Activated CD8-positive, alpha-beta memory T cell treated with anti-CD3 and anti-CD28 coated beads for 36 hours (primary cell): ENCODE results near the gene THRB. TPM values are rescaled to one million over a fixed set of nuclear protein-coding genes. Genes with fewer than 3 reads are reported as not detected.

ENCODE experiments used
- CTCF ChIA-PET: fragments of 350-600 bp; sonication (Branson Sonifier 250); formaldehyde crosslinking; loops from one replicate; lab custom pipeline; 2021; ENCODE audit warnings: antibody characterized with exemption; lab: Charles Lee
- POLR2A ChIA-PET: fragments of 350-600 bp; sonication (Branson Sonifier 250); formaldehyde crosslinking; loops from one replicate; lab custom pipeline; 2021; ENCODE audit warnings: antibody characterized with exemption; lab: Charles Lee
- total RNA-seq, 2 experiments: library from RNA; stranded (reverse); gene quantifications; one replicate each; pipeline ENCODE4 v1.2.3, GENCODE V29; 2021

THRB gene
- total RNA-seq, 2 experiments from 2014 or later: not detected

DNA sequence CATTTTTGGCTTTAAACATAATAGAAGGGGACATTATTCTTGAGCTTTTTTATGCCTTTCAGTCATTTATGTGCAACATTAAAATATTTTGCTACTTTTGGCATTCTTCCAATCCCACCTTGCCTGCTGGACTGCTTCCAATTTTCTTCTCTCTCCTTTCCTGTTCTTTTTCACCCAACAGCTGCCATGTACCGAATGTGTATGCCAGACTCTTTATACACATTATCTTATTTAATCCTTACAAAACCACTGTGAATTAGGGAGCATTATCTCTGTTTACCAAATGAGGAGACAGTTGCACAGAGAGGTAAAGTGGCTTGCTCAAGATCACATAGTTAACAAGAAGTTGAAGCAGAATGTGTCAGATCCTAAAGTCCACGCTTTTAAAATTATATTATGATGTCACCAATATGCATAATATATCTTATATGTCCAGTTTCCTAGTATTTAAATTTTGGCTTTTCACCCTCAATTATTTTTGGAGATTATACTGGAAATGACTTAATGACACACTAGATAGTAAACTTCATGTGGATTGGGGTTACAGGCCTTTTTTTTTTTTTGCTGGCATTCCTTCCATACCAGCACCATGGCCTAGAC lies 231.5 kb downstream of the THRB start:
- ChIA-PET POLR2A (no interaction called here), CTCF (no interaction called here)

DNA sequence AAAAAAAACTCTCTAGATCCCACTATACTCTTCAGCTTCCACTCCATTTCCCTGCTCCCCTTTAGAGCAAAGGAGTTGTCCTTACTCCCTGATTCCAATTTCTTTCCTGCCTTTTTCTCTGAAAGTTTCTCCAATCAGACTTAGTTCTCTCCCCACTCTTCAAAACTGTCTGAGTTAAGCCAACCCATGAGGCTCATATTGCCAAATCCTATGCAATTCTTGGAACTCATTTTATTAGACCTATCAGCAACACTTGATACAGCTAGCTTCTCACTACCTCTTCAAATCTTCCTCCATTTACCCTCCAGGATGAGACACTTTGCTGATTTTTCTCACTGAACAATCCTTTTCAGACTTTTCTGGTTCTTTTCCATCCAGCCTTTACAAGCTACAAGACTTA lies 233.1 kb downstream of the THRB start:
- ChIA-PET POLR2A (no interaction called here), CTCF (no interaction called here)

DNA sequence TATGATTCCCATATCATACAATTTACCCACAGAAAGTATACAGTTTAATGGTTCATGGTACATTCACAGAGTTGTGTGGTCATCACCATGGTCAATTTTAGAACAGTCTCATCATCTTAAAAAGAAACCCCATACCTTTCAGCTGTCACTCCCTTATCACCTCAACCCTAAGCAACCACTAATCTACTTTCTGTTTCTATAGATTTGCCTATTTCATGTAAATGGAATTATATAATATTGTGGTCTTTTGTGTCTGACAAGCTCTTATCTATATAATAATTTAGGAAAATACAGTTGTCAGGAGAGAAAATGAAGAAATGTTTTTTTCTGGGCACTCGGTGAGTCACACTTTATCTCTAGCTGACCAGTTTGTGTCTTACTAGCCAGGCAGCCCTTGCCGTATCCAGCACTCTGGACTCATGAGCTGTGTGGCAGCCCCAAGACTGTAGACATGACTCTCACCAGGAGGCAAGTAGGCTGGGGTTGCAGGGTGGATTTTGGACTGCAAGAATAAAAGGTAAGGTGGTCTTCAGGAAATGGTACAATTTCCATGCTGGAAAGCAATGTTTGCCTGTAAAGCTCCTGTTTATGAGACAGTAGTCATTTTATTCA lies 234.6 kb downstream of the THRB start:
- CTCF ChIA-PET: no interaction called here
- POLR2A ChIA-PET: interaction anchor here (0.6 kb wide), 1 partner anchor 27 kb away, joined by 4 read pairs; no protein-coding TSS in a partner anchor

DNA sequence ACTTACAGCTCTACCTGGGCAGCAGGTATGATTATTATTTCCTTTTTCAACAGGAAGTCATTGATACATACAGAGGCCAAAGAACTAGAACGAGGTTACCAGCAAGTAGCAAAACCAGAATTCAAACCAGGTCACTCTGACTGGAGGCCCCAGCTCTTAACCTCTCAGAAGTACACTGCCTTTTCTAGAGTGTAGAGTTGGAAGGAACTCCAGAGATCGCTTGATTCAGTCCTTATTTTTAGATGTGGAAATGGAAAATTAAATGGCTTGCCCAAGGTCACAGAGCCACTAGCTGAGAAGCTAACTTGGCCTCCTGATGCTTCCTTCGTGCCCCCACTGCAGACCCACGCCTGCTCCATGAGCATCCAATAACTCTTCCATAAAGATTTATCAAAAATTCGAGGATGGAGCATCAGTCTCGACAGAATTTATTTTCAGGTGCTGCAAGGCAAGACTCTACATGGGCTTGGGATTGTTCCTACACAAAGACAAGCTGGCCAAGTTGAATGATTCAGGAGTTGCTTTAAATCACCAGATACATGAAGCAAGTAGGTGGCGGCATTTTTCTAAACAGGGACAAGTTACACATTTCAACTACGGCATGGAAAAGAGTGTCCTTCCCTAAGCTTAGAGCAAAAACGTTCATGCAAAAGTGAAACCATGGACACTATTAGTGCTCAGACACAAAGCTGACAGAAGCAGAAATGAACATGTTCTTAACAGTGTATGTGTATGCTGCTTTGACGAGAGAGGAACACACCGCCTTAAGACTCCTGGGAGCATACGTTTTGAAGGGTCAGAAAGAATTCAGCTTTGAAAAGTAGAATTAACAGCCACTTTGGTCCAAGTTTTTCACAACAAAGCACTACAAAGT lies 235.7 kb downstream of the THRB start:
- CTCF ChIA-PET: no interaction called here
- POLR2A ChIA-PET: interaction anchor here (0.6 kb wide), 1 partner anchor 28 kb away, joined by 4 read pairs; no protein-coding TSS in a partner anchor

DNA sequence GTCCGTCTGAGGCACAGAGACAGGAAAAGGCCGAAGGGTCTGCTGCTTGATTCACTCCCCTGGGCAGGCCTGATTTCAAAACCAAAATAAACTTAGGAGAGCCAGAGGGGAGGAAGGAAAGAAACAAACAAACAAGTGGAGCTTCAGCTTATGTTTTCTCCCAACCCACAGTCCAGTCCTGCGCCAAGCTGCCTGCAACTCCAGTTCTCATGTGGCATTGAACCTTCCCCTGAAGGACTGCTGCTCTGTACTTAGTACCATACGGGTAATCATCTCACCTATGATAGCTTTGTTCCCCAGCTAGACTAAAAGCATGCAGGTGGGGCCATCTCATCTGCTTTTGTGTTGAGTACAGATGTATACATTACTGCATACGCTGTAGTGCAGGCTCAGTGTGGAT lies 236.4 kb downstream of the THRB start:
- POLR2A ChIA-PET: no interaction called here
- CTCF ChIA-PET: no interaction called here

DNA sequence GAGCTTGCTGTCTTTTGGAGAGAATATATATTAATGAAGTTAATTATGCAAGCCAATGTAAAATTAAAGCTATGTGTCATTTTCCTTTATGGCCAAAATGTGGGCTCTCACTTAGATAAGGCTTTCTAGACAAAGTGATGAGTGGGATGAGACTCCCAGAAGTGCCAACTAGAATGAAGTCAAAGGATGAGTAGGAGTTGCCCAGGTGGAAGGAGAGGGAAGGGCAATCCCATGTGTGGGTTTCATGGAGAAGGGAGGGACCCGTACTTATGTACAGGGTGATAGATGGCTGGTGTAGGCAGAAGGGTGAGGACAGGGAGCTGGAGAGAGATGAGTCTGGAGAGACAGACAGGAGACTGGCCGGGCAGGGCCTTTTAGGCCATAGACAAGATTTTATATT lies 239.2 kb downstream of the THRB start:
- ChIA-PET CTCF (no interaction called here), POLR2A (no interaction called here)

DNA sequence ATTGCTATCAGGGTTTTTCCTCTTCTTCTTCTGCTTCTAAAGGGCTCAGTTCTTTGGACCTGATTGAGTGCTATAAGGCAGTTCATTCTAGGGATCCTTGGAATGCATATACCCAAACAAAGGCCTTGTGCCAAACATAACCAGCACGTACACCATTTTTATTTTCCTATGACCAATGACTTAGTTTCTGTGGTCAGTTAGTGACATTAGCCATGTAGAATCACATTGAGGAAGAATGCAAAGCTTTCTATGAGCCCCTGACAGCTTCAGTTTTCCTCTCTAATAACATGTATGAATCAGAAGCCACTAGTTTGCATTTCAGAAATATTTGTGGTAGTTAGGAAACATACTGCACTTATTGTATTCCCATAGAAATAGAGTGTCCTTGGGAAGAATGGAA lies 240.0 kb downstream of the THRB start:
- ChIA-PET POLR2A (no interaction called here), CTCF (no interaction called here)

DNA sequence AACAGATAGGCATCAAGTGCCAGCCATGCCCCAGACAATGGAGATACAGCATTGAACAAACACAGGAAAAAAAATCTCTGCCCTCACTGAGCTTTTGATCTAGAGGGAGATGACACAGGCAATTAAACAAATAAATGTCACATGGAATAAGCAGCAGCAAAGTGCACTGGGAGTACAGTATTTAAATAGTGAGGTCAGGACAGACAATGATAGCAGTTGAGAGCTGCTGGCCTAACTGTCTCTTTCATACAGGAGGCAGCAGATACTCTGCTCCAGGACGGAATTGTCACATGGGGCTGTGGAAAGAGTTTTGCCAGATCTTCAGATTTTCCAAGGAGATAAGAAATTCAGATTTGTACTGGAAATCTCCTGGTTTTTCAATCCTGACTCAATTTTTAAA lies 241.3 kb downstream of the THRB start:
- ChIA-PET POLR2A (no interaction called here), CTCF (no interaction called here)

DNA sequence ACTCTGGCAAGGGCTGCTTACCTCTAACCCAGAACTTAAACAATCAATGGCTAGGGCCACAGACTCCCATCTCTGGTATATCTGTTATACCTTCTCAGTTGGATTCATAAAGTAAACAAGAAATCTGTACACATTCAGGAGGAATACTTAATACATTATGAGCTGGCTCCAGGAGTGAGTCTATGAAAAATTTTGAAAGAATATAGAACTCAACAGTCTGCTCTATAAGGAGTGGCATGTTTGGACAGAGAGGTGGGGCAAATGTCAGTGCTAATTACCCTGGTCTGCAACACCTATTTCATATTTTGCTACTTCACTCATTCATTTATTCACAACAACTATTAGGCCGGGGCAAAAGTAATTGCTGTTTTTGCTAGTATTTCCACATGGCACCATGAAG lies 245.1 kb downstream of the THRB start:
- POLR2A ChIA-PET: no interaction called here
- CTCF ChIA-PET: no interaction called here

DNA sequence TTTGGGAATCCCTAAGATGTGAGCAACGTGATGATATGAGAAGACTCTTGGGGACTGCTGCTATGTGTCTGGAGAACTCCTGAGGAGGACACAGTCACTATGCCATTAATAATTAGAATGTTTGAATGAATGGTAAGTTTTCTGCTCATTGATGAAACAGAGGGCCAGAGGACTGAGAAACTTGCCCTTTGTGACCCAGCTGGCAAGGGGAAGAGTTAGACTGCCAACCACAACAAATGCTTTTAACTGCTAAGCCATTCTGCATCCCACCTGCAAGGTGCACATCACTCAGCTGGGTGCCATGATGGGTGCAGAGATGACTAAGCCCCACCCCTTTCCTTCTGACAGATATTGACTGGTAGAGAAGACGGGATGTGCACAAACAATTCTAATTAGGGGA lies 249.6 kb downstream of the THRB start:
- CTCF ChIA-PET: no interaction called here
- POLR2A ChIA-PET: no interaction called here

DNA sequence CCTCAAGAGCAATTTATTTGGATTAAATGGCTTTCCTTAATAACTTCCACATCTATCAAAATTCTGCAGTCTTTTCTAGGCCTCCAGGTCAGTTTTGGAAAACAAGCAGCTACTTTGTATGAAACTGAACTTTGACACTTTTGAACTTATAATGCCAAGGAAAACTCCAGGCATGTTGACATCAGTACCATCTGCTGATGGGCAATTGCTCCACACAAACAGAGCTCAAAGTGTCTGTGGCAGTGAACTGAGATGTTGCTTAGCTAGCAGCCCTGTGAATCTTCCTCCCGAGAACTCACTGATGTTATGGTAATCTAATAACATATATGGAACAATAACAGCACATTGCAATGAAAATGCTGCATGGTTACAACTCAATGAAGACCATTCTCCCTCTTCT lies 250.2 kb downstream of the THRB start:
- CTCF ChIA-PET: no interaction called here

DNA sequence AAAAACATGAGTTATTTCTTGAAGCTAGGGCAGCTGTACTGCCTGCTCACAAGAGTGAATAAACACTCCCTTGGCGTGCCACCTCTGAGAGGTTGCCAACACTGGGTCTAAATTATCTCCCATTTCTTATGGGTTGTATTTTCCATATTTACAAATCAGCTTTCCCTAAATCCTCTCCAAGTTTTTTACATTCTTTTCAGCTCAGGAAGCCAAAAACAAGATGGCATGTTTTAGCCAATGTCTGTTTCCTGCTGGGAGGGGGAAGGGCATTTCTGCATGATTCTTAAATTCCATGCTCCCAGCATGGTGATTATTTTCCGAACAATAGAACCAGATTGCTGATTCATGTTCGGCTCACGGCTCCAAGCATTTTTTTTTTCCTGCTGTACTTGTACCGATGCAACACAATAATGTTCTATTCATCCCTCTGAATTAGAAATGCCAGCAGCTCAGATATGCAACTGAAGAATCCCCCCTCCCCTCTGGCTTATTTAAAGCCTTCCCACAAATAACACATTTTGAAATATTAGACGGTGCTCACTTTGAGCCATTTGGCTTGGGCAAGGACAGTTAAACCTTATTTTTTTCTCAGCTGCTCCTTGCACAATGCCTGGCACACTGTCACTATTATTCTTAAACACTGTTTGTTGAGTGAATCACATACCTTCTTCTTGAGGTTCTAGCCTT lies 252.5 kb downstream of the THRB start:
- ChIA-PET POLR2A (no interaction called here), CTCF (no interaction called here)

More for the DNA sequence above, 250.2 kb downstream of the THRB start:
- POLR2A ChIA-PET: no interaction called here

DNA sequence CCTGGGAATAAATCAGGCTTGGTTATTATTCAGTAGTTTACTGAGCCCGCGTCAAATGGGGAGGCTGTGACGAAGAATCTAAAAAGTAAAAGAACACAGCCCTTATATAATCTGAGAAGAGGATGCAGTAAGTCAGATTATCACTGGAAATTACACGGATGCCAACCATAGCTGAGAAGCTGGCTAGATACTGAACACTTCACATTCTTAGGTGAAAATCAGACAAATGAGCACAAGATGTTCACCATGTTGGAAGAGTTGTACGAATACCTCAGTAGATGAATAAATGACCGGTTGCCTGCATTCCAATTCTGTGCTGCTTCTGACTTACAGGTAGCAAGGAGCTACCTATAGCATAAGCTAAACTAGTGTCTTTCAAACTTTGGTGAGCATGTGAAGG lies 254.3 kb downstream of the THRB start:
- POLR2A ChIA-PET: no interaction called here
- CTCF ChIA-PET: no interaction called here

DNA sequence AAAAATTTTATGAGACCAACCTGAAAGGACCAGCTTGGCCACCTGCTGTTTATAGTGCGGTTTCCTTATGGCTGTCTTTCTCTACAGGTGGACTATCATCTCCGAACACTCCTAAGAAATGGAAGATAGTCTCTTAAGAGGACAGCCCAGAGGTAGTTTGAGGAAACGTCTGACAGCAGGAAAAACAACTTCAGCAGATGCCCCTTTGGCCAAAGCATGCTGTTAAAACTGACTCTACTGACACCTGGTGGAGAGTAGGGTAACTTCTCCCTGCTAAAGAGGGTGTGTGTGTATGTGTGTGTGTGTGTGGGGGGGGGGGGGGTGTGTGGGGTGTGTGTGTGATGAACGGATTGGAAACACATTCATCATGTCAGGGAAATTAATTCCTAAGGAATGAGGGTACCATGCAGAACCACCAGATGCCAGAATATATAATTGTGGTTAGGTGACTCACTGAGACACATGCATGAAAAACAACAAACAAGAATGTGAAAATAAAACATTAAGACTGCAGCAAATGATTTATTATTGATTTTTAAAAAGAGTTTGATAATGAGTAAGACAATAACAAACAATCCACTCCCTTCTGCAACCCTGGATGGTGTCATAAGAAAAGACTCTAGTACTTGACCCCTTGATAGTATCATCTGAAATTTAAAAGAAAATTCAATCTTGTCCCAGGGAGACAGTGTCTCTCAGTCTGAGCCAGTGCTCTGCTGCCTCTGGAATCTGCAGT lies 256.5 kb downstream of the THRB start:
- ChIA-PET CTCF (no interaction called here), POLR2A (no interaction called here)

DNA sequence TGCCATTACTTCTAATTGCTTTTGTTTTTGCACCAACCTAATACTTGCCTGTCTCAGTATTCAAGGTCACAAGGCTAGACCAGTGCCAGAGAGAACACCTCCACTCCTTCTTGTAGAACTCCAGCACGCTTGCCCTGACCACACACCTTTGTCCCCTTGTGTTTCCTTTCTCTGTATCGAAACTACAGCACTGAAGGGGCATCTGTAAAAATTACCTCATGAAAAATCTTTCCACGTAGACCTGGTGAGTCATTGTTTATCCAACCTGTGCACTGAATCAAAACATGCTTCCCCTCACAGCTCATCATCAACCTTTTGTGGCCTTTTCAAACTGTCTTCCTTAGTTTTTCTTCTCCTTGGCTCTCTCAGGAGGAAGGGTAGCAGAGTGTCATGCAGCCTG lies 259.5 kb downstream of the THRB start:
- ChIA-PET CTCF (no interaction called here), POLR2A (no interaction called here)

DNA sequence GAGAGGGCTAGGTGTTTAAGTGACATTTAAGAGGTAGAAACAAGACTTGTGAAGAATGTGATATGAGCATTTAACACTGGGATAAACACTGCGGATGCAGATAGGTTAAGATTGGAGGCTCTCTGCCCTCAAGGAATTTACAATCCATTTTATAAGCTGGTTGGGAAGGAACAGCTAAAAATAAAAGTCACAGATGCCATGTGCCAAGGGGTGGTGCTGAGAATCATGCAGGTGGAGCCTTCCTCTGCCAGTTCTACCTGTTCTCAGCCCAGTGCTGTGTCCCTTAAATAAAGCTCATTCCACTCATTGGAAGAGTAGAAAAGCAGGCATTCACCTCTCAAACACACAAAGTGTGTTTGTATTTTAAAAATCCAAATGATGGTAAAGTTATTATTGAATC lies 261.9 kb downstream of the THRB start:
- POLR2A ChIA-PET: no interaction called here
- CTCF ChIA-PET: no interaction called here

DNA sequence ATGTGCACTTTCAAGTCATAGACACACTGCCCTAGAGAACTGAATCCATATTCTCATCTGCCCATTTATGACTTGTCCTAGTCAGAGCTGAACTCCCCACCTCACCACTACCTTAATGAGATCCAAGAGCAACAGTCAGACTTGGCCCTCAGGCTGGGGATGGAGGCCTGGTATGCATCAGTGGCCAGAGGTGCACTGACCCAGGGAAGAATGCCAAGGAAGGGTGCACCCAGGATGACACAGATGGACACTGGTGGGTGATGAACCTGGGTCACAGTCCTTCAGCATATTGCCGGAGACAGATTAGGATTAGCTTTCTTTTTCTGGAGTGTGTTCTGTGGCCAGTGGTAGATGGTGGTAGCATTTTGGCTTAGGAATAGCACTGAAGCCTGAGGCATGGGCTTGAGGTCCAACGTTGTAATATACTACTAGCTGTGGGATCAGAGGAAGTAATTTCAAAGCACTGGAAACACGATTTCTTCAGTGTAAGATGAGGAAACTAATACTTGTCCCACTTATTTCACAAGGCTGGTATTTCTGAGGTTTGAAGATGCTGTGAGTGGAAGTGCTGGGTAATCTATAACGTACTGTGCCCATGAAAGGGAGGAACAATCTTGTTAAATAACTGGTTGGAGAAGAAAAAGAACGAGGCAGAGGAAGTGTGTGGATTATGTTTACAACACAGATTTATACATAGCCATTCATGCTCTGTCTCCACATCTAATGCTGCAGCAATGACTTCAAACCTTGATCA lies 265.0 kb downstream of the THRB start:
- CTCF ChIA-PET: no interaction called here
- POLR2A ChIA-PET: no interaction called here

DNA sequence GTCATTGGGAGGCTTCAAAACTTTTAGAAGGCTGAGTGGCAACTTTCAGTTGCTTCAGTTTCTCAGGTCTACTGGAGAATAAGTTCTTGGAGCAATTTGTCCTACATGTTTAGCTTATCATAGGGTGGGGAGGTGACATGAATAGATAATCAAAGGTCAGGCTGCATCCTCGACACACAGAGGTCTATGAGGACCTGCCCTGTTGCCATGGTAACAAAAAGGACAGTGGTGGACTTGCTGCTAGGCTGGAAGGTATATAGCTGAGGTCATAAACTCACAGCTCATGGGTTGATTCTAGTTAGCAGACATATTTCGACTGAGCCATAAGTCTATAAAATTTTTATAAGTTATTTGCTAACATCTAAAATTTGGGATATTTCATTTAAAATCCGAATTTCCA lies 267.0 kb downstream of the THRB start:
- ChIA-PET POLR2A (no interaction called here), CTCF (no interaction called here)

DNA sequence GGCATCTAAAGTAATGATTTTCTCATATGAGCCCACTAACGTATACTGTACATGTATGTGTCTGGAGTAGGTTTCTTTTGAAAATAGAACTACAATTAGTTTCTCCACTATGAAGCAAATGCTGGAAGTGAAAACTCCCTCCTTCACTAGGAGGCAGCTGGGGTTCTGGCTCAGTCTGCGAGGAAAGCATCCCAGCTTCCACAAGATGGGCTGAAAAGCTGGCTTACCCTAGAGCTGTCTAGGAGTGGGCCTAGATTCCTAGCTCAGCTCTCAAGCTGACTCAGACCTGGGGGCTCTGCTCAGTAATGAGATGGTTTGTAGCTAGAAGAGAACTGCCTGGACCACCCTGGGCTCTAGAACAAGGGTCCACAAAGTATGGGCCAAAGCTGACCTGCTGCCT lies 268.3 kb downstream of the THRB start:
- CTCF ChIA-PET: no interaction called here
- POLR2A ChIA-PET: no interaction called here
